ENCODE data around the gene EYS.

EYS gene

GRCh38 chr6:63675138-63675537 is 2031.9 kb downstream of the EYS start:
- no peak overlapping the region for H3K4me3 ChIP-seq (ENCODE audit: low read depth, low read length)
- no peak for TF ChIP-seq CTCF (IDR thresholded peaks at IDR 0.05; ENCODE audit: low read depth, low read length)

GRCh38 chr6:63674635-63675034 is 2032.4 kb downstream of the EYS start:
- no peak overlapping the region for H3K4me3 ChIP-seq (ENCODE audit: low read depth, low read length)
- no peak for TF ChIP-seq CTCF (IDR thresholded peaks at IDR 0.05; ENCODE audit: low read depth, low read length)

GRCh38 chr6:63673692-63674091 is 2033.3 kb downstream of the EYS start:
- no peak for TF ChIP-seq CTCF (IDR thresholded peaks at IDR 0.05; ENCODE audit: low read depth, low read length)
- H3K4me3 ChIP-seq (ENCODE audit: low read depth, low read length) = no peak overlapping the region

GRCh38 chr6:63672582-63673129 is 2034.4 kb downstream of the EYS start:
- no peak overlapping the region for H3K4me3 ChIP-seq (ENCODE audit: low read depth, low read length)
- no peak for TF ChIP-seq CTCF (IDR thresholded peaks at IDR 0.05; ENCODE audit: low read depth, low read length)

GRCh38 chr6:63671098-63671754 is 2035.8 kb downstream of the EYS start:
- TF ChIP-seq CTCF (IDR thresholded peaks at IDR 0.05; ENCODE audit: low read depth, low read length) = no peak
- no peak overlapping the region for H3K4me3 ChIP-seq (ENCODE audit: low read depth, low read length)
